NCI-H774 (cell line): Measurements from ENCODE around the gene IFNA13.
A peak's percentile ranks its signal among the peaks of the same experiment; 100 is the strongest.

Experiments used
- DNase-seq: peaks from one replicate; lab custom pipeline; 2025; lab: John Stamatoyannopoulos, UW

IFNA13 gene

GRCh38 chr9:21357479-21358460 lies 10.1 kb downstream of the IFNA13 start:
- DNase-seq = no peak

GRCh38 chr9:21350787-21351186 lies 17.1 kb downstream of the IFNA13 start, which contains the start of gene IFNA6:
TSS of gene IFNA6 (minus strand) at chr9:21350887. CDS start at chr9:21350887, 0 bp downstream.
- DNase-seq = no peak

DNA sequence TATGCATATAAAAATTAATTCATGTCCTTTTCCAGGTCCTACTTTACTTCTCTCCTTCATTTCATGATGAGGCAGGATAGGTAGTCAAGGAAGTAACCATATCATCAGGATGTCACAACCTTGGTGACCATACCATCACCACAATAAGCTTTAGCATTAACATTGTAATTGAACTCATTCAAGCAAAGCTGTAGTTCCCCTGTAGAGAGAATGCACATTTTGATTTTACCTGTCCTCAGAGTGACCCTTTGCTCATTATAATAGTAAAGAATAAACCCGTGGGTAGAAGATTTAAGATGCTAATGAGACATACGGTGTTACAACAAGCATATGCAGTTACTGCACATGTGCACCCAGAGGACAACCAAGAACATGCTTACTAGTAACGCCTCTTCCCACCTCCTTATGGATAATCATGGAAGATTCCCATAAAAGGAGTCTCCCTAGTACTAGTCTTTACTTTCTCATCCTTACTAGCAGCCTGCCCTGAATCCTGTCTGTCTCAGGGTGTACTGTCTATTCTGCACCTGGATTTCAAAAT lies 19.4 kb downstream of the IFNA13 start:
- DNase-seq = no peak

GRCh38 chr9:21340735-21341134 lies 27.1 kb downstream of the IFNA13 start:
- no peak for DNase-seq

- DNase-seq = no peak
Observed at GRCh38 chr9:21336457-21336856, 31.4 kb downstream of the IFNA13 start.

- peak; percentile 92 for DNase-seq
Observed at GRCh38 chr9:21334701-21335632, 32.9 kb downstream of the IFNA13 start, which contains the start of gene KLHL9. TSS of gene KLHL9 (minus strand) at chr9:21335404. CDS start at chr9:21334859, 545 bp downstream.

DNA sequence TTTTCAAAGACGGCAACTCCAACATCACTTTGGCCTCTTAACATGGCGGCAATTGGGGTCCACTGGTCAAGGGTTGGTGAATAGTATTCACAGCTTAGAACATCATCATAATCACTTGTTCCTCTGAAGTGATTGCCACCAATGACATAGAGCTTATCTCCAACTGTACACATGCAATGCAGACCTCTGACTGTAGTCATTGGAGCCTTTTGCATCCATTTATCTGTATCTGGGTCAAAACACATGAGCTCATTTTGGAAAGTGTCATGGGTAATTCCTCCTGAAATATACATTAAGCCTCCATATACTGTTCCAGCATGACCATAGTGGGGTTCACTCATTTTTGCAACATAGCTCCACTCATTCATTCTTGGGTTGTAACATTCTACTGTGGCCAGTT lies 34.6 kb downstream of the IFNA13 start:
- DNase-seq = no peak

DNA sequence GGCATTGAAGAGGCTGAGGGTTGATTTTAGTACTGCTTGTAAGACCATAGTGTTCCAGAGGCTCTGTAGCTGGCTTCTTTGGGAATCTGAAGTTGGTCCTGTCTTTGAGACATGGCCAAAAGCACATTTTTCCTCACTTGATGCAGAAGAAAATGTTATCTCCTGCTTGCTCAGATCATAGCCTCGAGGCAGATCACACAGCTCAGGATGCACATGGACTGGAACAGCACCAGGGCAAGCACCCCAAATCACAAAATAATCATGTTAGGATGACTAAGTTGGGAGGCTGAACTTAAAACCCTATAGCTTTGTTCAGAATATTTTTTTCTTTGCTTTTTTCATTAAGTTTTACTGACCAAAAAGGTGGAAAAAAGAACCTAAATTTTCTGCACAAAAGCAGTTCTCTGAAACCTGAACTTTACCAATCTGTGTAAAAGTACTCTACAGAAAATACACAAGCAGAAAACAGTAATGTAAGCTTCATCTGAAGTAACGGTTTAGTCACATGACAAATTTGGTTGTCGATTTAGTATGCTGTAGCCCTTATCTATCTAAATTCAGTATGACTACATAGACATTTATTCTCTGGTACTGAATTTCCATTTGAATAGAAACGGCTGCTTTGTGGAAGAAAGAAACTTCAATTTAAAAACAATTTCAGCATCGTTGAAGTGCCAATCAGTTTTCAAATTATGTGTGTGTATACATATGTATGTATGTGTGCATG lies 36.0 kb downstream of the IFNA13 start:
- DNase-seq = no peak

DNA sequence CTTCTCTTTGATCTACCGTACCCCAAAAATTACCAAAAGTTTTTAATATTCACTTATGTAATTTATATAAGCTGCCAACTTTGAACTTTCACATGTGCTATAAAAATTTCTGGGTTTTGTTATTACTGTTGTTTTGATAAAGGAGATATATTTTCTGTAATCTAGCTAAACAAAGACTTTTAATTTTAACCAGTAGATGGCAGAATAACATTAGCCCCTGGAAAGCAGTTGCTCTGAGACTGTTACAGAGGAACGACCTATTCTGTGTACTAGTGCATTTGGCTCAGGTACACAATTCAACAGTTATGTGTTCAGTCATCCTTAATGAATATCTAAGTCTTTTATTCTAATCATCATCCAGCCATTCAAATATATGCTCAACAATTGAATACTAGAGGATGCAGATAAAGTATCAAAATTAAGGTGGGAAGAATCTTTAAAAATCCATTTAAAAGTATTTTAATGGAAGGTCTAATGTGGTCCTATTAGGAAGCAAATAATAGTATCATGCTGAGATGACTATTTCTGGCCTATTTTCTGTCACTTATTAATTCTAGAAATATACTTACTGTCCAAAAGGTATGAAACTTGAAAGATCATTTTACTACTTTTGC lies 41.2 kb downstream of the IFNA13 start:
- peak; percentile 49 for DNase-seq

GRCh38 chr9:21324047-21324446 lies 43.8 kb downstream of the IFNA13 start:
- DNase-seq = no peak

DNA sequence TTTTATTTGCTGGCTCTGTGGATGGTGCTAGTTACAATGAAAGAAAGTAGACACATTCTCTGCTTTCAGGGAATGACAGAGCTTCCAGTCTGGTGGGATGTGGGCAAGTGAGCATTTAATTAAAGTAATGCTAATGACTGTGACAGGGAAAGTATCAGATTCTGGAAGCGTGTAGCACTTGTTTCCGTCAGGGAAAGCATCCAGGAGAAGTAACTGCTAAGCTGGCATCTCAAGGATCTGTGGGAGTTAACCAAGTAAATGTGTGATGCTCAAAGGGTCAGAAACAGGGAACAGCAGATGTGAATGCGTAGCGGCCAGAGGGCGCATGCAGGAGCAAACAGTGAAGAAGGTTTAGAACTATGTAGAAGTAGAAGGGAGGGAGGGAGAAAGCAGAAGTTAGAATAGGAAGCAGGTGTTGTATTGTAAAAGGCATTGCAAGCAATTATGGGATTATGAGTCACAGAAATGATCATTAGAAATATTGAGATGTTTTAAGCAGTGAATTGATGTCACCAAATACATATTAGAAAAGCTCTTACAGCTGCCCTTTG lies 44.9 kb downstream of the IFNA13 start:
- no peak for DNase-seq

DNA sequence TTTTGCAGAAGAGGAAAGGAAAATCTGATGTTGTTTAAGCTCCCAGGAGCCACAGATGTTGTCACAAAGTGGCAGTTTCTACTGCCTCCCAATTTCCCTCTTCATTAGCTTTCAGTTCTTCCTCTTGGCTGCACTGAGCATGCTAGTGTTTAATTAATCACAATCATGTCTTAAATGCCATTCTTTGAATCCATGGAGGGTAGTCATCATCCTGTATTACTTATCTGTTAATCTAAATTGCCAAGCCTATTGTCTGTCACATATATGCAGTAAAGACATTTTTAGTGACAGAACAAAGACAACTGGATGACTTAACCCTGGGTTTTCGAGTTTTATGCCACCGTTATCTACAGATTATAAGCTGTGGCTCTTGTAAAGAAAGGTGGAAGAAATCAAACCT lies 47.4 kb downstream of the IFNA13 start:
- DNase-seq = no peak

DNA sequence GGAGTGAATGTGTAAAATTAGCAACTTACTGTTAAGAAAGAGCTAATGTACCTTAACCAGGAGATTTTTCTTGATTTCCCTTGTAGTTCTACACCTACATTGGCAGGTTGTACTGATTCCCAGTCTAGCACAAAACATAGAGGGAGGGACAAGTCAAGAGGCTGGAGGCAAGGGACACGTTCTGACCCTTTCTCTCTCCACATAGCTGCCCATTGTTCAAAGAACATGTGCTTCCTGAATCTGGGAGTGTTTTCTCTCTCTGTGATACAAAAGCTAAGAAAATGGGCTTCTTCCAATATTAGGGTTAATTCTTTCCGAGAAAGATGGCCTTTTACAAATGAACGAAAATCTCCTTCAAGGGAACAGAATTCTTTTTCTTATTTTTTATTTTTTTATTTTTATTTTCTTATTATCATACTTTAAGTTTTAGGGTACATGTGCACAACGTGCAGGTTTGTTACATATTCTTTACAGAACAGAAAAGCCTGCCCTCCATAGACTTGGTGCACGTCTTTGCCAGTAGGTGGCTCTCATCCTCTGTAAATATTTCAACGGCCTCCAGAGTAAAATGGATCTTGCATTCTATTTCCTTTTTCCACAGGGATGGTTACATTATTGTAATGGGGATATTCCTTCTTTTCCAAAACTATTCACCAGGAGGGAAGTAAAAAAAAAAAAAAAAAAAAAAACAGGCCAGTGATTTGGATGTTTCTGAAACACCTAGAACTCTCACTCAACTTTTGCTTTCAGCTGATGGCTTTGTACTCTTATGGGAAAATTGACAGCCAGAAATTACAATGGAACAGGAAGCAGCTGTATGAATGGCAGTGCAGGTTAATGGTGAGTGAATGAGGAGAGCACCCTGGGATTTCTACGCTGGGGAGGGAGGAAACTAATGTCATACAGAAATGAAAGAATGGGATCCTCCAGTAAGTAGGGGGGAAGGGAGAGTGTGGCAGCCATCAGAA lies 49.6 kb downstream of the IFNA13 start:
- DNase-seq = peak; percentile 45
